Loucy (cell line): ENCODE data around the gene ATP10D.

ENCODE experiments used
- EZH2phosphoT487 ChIP-seq: fragments of 200-600 bp; IDR thresholded peaks from 2 replicates; pipeline ENCODE4 v1.6.1; 2018; ENCODE audit warnings: antibody characterized with exemption, mild to moderate bottlenecking, moderate library complexity, borderline replicate concordance
- TF ChIP-seq, protein P1 (sequence below): fragments of 200-600 bp; sonication (generic); conservative IDR thresholded peaks from 2 replicates; pipeline ENCODE4 v1.5.1; 2014; ENCODE audit warnings: mild to moderate bottlenecking, antibody characterized with exemption, low read length

- TF ChIP-seq, protein P1, sequence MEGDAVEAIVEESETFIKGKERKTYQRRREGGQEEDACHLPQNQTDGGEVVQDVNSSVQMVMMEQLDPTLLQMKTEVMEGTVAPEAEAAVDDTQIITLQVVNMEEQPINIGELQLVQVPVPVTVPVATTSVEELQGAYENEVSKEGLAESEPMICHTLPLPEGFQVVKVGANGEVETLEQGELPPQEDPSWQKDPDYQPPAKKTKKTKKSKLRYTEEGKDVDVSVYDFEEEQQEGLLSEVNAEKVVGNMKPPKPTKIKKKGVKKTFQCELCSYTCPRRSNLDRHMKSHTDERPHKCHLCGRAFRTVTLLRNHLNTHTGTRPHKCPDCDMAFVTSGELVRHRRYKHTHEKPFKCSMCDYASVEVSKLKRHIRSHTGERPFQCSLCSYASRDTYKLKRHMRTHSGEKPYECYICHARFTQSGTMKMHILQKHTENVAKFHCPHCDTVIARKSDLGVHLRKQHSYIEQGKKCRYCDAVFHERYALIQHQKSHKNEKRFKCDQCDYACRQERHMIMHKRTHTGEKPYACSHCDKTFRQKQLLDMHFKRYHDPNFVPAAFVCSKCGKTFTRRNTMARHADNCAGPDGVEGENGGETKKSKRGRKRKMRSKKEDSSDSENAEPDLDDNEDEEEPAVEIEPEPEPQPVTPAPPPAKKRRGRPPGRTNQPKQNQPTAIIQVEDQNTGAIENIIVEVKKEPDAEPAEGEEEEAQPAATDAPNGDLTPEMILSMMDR: no peak
- no peak for TF ChIP-seq EZH2phosphoT487
Measured at GRCh38 chr4:47553329-47554125, 68.5 kb downstream of the ATP10D start.
